HG02852 (cell line): ENCODE results near the gene KCNAB2.

Experiments
- ATAC-seq: cut with Tn5 transposase; IDR thresholded peaks from one replicate; pipeline ENCODE4 v1.9.1; 2021; ENCODE audit warnings: mild to moderate bottlenecking, moderate library complexity; ENCODE audit not compliant: unreplicated experiment

KCNAB2 gene

GRCh38 chr1:6077506-6077905 is 31.8 kb downstream of the KCNAB2 start:
- no peak for ATAC-seq

GRCh38 chr1:6077919-6078318 is 32.2 kb downstream of the KCNAB2 start:
- no peak for ATAC-seq

DNA sequence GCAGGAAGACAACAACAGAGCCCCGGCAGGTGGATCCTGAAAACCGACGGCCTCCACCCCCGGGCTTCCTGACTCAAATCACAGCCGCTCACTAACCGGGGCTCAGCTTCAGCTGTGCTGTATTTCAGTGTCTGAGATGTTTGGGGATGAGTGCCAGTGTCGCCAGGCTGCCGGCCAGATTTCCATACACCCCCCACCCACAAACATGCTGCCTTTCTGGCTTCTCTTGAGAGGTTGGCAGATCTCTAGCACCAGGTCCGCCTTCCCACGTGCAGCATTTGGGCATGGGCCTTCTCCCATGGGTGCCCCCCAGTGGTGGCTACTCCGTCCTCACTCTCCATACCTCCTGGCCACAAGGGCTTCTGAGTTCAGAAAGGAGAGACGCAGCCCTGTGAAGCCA is 34.8 kb downstream of the KCNAB2 start:
- no peak for ATAC-seq

GRCh38 chr1:6081901-6082300 is 36.2 kb downstream of the KCNAB2 start:
- no peak for ATAC-seq

DNA sequence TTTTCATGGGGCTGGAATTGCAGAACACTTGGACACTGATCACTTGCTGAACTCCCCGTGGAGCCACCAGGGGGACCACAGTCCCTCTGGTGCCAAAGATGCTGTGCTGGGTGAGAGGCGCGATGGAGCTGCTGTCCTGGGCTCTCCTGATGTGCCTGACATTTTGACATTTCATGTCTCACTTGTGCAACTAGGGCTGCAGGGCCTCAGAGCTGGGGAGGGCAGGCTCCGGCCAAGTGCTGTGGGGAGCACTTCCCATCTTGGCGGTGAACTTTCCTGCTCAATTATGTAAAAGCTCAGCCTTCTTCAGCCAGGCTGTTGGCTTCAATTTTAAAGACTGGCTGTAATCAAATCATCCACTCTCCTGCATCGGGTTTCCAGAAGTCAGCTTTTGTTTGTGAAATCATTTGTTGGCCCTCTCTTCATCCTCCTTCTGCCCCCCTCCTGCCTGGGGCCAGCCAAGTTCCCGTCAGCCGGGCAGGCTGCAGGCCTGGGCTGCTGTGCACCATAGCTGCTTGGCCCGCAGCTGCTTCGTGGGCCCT is 36.8 kb downstream of the KCNAB2 start:
- ATAC-seq, result no peak

DNA sequence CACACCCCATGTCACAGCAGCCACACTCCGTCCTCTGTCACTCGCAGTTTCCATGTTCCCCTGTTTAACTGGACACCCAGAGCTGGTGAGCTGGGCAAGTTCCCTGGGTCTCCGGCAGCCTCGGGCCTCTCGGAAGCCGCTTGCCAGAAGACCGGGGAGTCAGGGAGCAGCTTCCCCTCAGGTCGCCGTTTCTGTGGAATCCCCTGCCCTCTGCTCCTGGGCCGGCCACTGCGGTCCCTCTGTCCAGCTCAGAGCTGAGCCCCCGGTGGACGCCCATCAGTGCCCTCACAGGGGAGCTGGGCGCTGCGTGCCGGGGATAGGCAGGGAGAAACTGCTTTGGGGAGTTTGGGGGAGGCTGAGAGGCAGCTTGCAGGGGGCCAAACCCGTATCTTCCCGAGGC is 37.7 kb downstream of the KCNAB2 start:
- ATAC-seq, result no peak

GRCh38 chr1:6083801-6084446 is 38.2 kb downstream of the KCNAB2 start:
- ATAC-seq, result no peak

- ATAC-seq, result no peak
These were observed 39.2 kb downstream of the KCNAB2 start for GRCh38 chr1:6084781-6085495.

- ATAC-seq, result no peak
These were observed 40.0 kb downstream of the KCNAB2 start for GRCh38 chr1:6085666-6086065.

- ATAC-seq, result no peak
These were observed 40.7 kb downstream of the KCNAB2 start for GRCh38 chr1:6086358-6086757.

GRCh38 chr1:6086762-6087376 is 41.2 kb downstream of the KCNAB2 start:
- no peak for ATAC-seq

GRCh38 chr1:6087377-6087772 is 41.7 kb downstream of the KCNAB2 start:
- ATAC-seq, result no peak

DNA sequence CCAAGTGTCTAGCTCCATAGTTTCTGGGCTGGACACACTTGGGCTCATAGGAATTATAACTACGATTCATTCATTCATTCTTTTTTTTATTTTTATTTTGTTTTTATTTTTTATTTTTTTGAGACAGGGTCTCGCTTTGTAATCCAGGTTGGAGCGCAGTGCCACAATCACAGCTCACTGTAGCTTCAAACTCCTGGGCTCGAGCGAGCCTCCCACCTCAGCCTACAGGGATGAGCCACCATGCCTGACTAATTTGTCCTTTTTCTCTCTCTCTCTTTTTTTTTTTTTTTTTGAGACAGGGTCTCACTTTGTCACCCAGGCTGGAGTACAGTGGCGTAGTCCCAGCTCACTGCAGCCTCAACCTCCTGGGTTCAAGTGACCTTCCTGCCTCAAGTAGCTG is 42.3 kb downstream of the KCNAB2 start:
- ATAC-seq, result no peak

GRCh38 chr1:6088956-6089355 is 43.3 kb downstream of the KCNAB2 start:
- no peak for ATAC-seq

- ATAC-seq, result no peak
These were observed 44.6 kb downstream of the KCNAB2 start for GRCh38 chr1:6090288-6090687.

DNA sequence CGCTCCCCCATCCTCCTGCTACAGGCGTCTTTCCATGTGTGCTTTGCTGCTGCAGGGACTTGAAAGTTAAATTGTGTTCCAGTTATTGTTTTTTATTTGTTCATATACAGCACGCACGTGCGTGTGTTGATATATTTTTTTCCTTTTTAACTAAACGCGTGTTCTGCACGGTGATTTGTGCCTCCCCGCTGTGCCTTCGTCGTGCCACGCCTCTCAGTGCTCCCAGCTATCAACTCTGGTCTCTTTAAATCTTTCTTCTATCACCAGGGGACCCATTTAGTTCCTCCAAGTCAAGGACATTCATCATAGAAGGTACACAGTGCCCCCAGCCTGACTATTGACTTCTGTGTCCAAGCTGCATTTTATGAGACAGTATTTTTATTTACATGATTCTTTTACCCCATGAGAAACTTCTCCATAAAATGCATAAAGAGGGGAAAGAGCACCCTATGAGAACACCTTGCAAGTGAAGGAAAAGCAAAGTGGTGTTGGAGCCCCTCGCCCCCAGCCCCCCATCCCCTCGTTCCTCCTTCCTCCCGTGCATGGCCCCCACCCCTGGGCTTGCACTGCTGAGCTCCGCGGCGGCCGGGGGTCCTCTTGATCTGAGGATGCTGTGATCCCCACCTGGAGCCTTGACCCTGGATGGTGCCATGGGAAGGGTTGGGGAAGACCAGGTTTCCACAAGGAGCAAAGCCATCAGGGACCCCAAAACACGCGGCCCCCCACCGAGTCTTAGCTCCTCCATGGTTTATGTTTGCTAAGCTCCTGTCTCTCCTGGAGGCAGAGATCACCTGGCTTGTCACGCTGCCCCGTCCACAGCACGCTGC is 45.5 kb downstream of the KCNAB2 start:
- no peak for ATAC-seq

DNA sequence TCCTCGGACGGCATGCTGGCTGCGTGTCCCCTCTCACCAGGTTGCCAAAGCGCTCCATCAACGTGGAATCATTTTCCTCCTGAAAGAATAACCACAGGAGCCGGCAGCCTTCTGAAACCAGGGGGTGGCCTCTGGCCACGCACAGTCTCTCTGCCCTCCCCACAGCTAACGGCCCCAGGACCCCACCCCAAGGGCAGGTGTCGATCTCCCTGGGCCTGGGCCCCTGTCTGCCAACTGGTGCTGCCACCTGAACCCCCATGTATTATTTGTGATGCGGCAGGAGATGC is 46.1 kb downstream of the KCNAB2 start:
- ATAC-seq, result no peak

DNA sequence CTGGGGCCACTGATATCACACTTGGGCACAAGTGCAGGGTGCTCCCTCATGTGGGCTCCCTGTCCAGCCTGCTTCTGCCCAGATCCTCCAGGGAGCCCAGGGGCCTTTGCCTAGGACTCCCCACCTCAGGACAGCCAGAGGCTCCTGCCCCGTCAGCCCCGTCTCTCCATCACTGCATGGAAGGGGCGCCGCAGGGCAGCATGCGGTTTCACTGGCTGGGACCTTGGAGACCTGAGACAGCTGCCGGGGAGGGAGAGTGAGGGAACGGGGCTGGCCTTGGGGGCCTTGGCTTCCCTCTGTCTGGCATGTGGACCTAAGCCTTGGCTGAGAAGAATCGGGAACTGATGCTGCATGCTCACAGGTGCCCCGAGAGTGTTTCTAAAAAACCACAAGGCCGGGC is 46.5 kb downstream of the KCNAB2 start:
- ATAC-seq, result no peak

DNA sequence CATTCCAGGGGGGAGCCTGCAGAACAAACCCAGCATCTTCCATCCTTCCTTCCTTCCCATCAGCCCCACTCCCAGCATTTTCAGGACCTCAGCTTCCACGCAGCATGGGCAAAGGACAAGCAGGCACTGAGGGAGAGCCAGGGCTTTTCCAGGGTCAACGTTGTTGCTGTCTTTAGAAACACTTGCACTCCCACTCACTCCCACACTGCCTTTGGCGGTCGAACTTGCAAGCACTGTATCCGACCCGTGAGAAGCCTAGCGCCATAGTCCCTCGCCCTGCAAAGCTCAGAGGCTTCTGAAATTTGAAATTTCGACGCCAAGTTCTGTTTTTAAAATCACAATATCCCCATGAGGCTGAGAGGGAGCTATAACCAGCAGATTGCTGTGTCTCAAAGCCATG is 47.4 kb downstream of the KCNAB2 start:
- no peak for ATAC-seq

DNA sequence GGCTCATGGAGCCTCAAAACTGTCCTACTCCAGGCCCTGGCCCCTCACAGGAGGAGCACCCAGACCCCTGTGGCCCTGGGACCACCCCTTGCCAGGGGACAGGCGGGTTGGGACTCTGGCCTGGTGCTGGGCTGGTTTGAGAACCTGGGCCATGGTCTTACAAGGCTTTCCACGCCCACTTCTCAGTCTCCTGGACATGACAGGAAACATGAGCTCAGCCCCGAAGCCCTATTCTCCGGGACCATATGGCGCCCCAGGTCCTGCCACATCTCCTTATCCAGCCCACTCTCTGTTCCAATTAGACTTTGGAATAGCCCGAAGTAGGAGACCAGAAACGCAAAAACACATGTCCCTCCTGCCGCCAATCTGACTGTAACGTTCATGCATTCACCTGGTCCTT is 47.9 kb downstream of the KCNAB2 start:
- no peak for ATAC-seq

DNA sequence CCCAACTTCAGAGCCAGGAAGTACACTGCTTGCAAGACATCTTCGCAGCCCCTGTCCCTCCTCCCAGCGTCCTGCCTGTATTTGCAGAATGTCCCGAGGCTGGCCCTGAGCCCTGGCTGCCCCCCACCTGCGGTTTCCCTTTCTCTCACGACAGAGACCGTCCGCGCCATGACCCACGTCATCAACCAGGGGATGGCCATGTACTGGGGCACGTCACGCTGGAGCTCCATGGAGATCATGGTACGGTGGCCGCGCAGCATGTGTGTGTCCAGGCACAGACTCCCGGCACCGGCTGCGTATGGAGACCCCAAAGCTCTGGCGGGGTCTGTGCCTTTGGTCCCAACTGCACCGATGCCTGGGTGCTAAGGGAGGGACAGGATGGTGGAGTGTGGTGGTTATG is 48.6 kb downstream of the KCNAB2 start:
- ATAC-seq, result no peak
